ENCODE results near the gene RASIP1.

Gene RASIP1

GRCh38 chr19:48674216-48674809, 66.1 kb downstream of the RASIP1 start:
- no peak for DNase-seq (ENCODE audit: low spot score)

DNA sequence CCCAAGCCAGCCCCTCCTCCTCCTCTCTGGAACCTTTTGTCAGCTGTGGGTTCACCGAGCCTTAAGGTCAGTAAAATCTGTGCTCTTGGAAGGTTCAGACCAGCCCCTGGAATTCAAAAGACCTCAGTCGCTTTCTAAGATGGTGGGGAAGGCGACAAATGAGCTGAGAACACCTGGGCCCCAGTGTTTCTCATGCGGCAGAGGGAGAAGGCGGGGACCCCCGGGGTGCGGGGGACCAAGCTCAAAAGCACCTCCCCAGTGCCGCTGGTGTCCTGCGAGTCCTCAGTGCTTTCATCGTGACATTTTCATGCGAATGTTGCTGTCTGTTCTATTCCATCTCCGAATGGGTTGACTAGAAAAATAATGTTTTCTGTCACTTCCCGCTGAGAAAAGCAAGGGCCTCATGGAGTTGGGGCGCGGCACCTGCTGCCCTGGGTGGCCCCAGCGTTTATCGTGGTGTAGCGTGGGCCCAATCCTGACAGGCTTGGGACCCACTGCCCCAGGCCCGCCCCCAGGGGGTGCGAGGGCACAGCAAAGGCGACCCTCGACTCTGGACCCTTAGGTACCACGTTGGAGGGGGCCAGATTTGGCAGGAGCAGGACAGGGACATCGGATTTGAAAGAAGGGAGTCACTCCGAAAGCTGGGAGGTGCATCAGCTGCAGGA, 66.8 kb downstream of the RASIP1 start:
- DNase-seq (ENCODE audit: low spot score), result no peak

- no peak for DNase-seq (ENCODE audit: low spot score)
Measured at GRCh38 chr19:48672994-48673393, 67.4 kb downstream of the RASIP1 start, which contains the start of gene NTN5. Gene NTN5 (minus strand): TSS chr19:48673017. CDS start chr19:48670986, 2,031 bp downstream.

DNA sequence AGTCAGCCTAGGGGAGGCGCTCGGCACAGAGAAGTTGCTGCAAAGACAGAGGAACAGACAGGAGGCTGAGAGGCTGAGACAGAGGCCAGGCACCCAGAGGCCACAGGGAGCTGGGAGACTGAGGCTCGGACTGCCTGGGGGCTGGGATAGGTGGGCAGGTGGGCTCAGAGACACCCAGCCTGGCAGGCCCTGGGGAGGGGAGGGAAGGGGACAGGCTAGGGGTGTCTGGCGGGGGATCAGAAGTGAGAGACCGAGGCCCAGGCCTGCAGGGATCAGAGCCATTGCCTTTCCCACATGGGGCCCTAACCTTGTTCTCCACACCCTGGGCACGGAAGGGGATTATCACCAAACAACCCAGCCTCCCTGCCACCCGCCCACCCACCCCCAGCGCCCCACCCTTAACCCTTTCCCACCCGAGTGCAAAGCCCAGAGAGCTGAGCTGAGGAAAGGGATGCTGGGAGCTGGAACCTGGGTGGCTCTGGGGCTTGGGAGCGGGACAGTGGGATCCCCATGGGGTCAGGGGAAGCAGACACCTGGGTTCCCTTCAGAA, 68.9 kb downstream of the RASIP1 start:
- no peak for DNase-seq (ENCODE audit: low spot score)

DNA sequence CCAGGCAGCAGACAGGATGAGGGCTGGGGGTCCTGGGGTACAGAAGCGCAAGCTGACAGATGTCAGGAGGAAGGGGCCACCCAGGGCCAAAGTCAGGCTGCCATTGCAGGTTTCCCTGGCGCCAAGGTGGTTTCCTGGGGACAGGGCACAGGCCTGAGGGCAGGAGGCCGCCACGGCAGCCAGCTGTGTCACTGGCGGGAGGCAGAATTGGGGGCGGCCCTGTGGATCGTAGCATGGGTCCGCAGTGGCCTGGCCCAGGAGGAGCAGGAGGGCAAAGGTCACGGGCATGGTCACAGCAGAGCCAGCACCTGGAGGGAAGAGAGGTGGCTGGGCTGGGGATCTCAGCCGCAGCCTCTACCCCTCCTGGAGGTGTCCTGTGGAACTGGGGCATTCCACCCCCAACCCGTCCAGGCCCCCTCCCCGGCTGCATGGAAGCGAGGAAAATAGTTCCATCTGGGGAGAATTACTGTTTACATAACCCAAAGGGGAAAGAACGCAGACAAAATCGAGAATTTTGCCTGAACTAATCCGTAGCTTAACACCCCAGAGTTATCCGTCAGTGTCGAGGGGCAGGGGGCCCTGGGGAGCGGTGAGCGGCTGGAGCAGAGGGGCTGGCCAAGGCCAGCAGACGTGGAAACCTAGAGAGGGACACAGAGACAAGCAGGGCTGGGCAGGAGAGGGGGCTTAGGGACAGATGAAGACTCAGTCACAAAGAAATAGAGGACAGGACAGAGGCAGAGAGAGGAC, 69.5 kb downstream of the RASIP1 start:
- no peak for DNase-seq (ENCODE audit: low spot score)

All from LoVo (cell line).